Activated CD4-positive, alpha-beta T cell treated with anti-CD3 and anti-CD28 coated beads, Interleukin-2, amount 50 U/mL, for 1 hour (primary cell): Measurements from ENCODE around the gene PRRC2B.
"Not testable (repeated sequence)": the region's sequence is repeated elsewhere in the genome, so short reads cannot be mapped to it uniquely, and the experiment has no call there.

Source experiments
- DNase-seq: peaks from one replicate; pipeline ENCODE4 v3.0.0-alpha.2; 2020

The PRRC2B gene

GRCh38 chr9:131391020-131391419 is 2.9 kb upstream of the PRRC2B start:
- DNase-seq = no peak

GRCh38 chr9:131391504-131391903 is 2.4 kb upstream of the PRRC2B start:
- no peak for DNase-seq

GRCh38 chr9:131394464-131395156 is 724 bp downstream of the PRRC2B start:
- peak; percentile 34 for DNase-seq

- peak; percentile 75 for DNase-seq
Measured at GRCh38 chr9:131395157-131396098, 1.5 kb downstream of the PRRC2B start.

GRCh38 chr9:131396099-131396479 is 2.2 kb downstream of the PRRC2B start:
- not testable (repeated sequence) for DNase-seq

- DNase-seq = no peak
Measured at GRCh38 chr9:131396626-131397025, 2.7 kb downstream of the PRRC2B start.

- no peak for DNase-seq
Measured at GRCh38 chr9:131397100-131397790, 3.4 kb downstream of the PRRC2B start.

GRCh38 chr9:131398204-131398603 is 4.3 kb downstream of the PRRC2B start:
- DNase-seq = peak; percentile 55

GRCh38 chr9:131399972-131400371 is 6.1 kb downstream of the PRRC2B start:
- no peak for DNase-seq

- no peak for DNase-seq
Measured at GRCh38 chr9:131400627-131401026, 6.7 kb downstream of the PRRC2B start.

GRCh38 chr9:131402073-131402472 is 8.2 kb downstream of the PRRC2B start:
- no peak for DNase-seq

GRCh38 chr9:131402738-131403492 is 9.0 kb downstream of the PRRC2B start:
- no peak for DNase-seq

GRCh38 chr9:131403493-131403773 is 9.5 kb downstream of the PRRC2B start:
- no peak for DNase-seq

GRCh38 chr9:131404581-131404980 is 10.7 kb downstream of the PRRC2B start:
- no peak for DNase-seq

GRCh38 chr9:131404987-131405386 is 11.1 kb downstream of the PRRC2B start:
- DNase-seq = no peak

- no peak for DNase-seq
Measured at GRCh38 chr9:131405428-131405827, 11.5 kb downstream of the PRRC2B start.

- DNase-seq = no peak
Measured at GRCh38 chr9:131405858-131406537, 12.1 kb downstream of the PRRC2B start.

GRCh38 chr9:131406563-131407436 is 12.9 kb downstream of the PRRC2B start:
- DNase-seq = no peak

- DNase-seq = peak; percentile 50
Measured at GRCh38 chr9:131407717-131408195, 13.9 kb downstream of the PRRC2B start.

- DNase-seq = no peak
Measured at GRCh38 chr9:131409458-131409992, 15.6 kb downstream of the PRRC2B start.

- no peak for DNase-seq
Measured at GRCh38 chr9:131410044-131410491, 16.2 kb downstream of the PRRC2B start.
